CD14-positive monocyte (primary cell): ENCODE results near the gene TRPM6. TPM values are rescaled to one million over a fixed set of nuclear protein-coding genes. Genes with fewer than 3 reads are reported as not detected.

Experiments
- DNase-seq, 3 donors: peaks; one replicate each; pipeline ENCODE4 v3.0.0-alpha.2; 2011 to 2022
- H2AFZ ChIP-seq: 2 replicates; pipeline ENCODE4 v1.6.0; 2012; ENCODE audit warnings: mild to moderate bottlenecking, low read depth, low read length, inconsistent platforms; ENCODE audit not compliant: insufficient read depth, poor library complexity, severe bottlenecking
- H3K27ac ChIP-seq, 2 donors: 1 replicate in 1 of 2; 2 replicates in 1 of 2; pipeline ENCODE4 v1.5.1; 2012 to 2013; ENCODE audit warnings: low read length in 2 of 2, control low read depth in 1 of 2, inconsistent platforms in 1 of 2, low read depth in 1 of 2, mild to moderate bottlenecking in 1 of 2
- H3K27me3 ChIP-seq, 2 donors: one replicate each; pipeline versions ENCODE4 v1.6.0 to v1.6.1; 2011 to 2013; ENCODE audit warnings: low read length in 2 of 2; ENCODE audit not compliant: control insufficient read depth in 2 of 2, insufficient read depth in 2 of 2
- H3K36me3 ChIP-seq, 2 donors: replicated peaks in 1 of 2; 1 replicate in 1 of 2; 2 replicates in 1 of 2; pipeline versions ENCODE4 v1.5.1 to v1.6.1; 2012 to 2013; ENCODE audit warnings: low read length in 2 of 2, control low read depth in 1 of 2, inconsistent platforms in 1 of 2, mild to moderate bottlenecking in 1 of 2; ENCODE audit not compliant: insufficient read depth in 2 of 2, control insufficient read depth in 1 of 2
- H3K4me1 ChIP-seq, 2 donors: 1 replicate in 1 of 2; 2 replicates in 1 of 2; pipeline versions ENCODE4 v1.5.1 to v1.6.1; 2012 to 2013; ENCODE audit warnings: low read length in 2 of 2, control low read depth in 1 of 2, inconsistent platforms in 1 of 2, mild to moderate bottlenecking in 1 of 2, moderate library complexity in 1 of 2; ENCODE audit not compliant: insufficient read depth in 2 of 2, control insufficient read depth in 1 of 2
- H3K4me2 ChIP-seq: replicated peaks from 2 replicates; pipeline ENCODE3; 2012; ENCODE audit warnings: low read length, moderate library complexity, mild to moderate bottlenecking; ENCODE audit not compliant: poor library complexity, severe bottlenecking; ENCODE audit errors: extremely low read depth
- H3K4me3 ChIP-seq, 3 experiments: fragments of 200-600 bp in 1 of 3; sonication (generic) in 1 of 3; replicated peaks in 1 of 3; 1 replicate in 2 of 3; 2 replicates in 1 of 3; pipeline ENCODE4 v1.5.1; 2011 to 2013; ENCODE audit warnings: low read length in 3 of 3, mild to moderate bottlenecking in 3 of 3, control low read depth in 2 of 3, low read depth in 2 of 3, inconsistent platforms in 1 of 3, moderate library complexity in 1 of 3
- H3K79me2 ChIP-seq: 2 replicates; pipeline ENCODE4 v1.6.0; 2012; ENCODE audit warnings: mild to moderate bottlenecking, control low read depth, inconsistent platforms, low read length, moderate library complexity; ENCODE audit not compliant: insufficient read depth
- H3K9ac ChIP-seq: 2 replicates; pipeline ENCODE4 v1.6.0; 2017; ENCODE audit warnings: low read length, mild to moderate bottlenecking; ENCODE audit not compliant: insufficient read depth, poor library complexity, severe bottlenecking
- H3K9me3 ChIP-seq, 2 donors: replicated peaks in 1 of 2; 1 replicate in 1 of 2; 2 replicates in 1 of 2; pipeline versions ENCODE4 v1.5.1 to v1.6.1; 2012 to 2013; ENCODE audit warnings: low read length in 2 of 2, control low read depth in 1 of 2; ENCODE audit not compliant: control insufficient read depth in 1 of 2, insufficient read depth in 1 of 2
- H4K20me1 ChIP-seq: 2 replicates; pipeline ENCODE4 v1.6.0; 2012; ENCODE audit warnings: mild to moderate bottlenecking, low read length, control low read depth, moderate library complexity; ENCODE audit not compliant: insufficient read depth
- H3K27ac Mint-ChIP-seq, 7 donors: one replicate each; pipeline ENCODE4 v1.8.0; 2020; ENCODE audit warnings: mild to moderate bottlenecking in 7 of 7, mixed read lengths in 7 of 7, moderate library complexity in 6 of 7, inconsistent platforms in 2 of 7
- H3K27me3 Mint-ChIP-seq, 3 donors: one replicate each; pipeline ENCODE4 v1.8.0; 2021 to 2022; ENCODE audit warnings: low read depth in 3 of 3, mild to moderate bottlenecking in 3 of 3, mixed read lengths in 3 of 3, moderate library complexity in 3 of 3, inconsistent platforms in 1 of 3
- H3K36me3 Mint-ChIP-seq, 2 donors: one replicate each; pipeline ENCODE4 v1.8.0; 2020; ENCODE audit warnings: mixed read lengths in 2 of 2, inconsistent platforms in 1 of 2, mild to moderate bottlenecking in 1 of 2
- H3K4me1 Mint-ChIP-seq: one replicate; pipeline ENCODE4 v1.8.0; 2020; ENCODE audit warnings: mild to moderate bottlenecking, mixed read lengths
- H3K4me3 Mint-ChIP-seq, 2 donors: one replicate each; pipeline ENCODE4 v1.8.0; 2020; ENCODE audit warnings: mild to moderate bottlenecking in 2 of 2, mixed read lengths in 2 of 2, moderate library complexity in 1 of 2
- H3K9me3 Mint-ChIP-seq, 7 donors: one replicate each; pipeline ENCODE4 v1.8.0; 2020 to 2022; ENCODE audit warnings: mixed read lengths in 7 of 7, mild to moderate bottlenecking in 6 of 7, moderate library complexity in 6 of 7, inconsistent platforms in 2 of 7
- WGBS: methylation state at CpG from one replicate; pipeline ENCODE4 v1.1.5; 2013; ENCODE audit warnings: missing lambda C conversion rate; ENCODE audit not compliant: insufficient coverage; 5-methylcytosine and 5-hydroxymethylcytosine counted together
- intact Hi-C, 2 donors: fragments of 100-400 bp; cut with micrococcal nuclease; formaldehyde crosslinking; loops; one replicate each; pipeline versions ENCODE4 v1.15.0 to v1.15.1; 2023
- polyA plus RNA-seq, 3 donors: library from polyadenylated mRNA; depleted of rRNA in 1 of 3; unstranded in 2 of 3; stranded (reverse) in 1 of 3; fragments of 300-500 nt in 2 of 3; fragments of >200 nt in 1 of 3; fragmentation: Illumina TruSeq in 2 of 3; gene quantifications; 1 replicate in 2 of 3; 2 replicates in 1 of 3; pipeline ENCODE4 v1.2.3, GENCODE V29; 2012 to 2021
- TF ChIP-seq, protein P1 (sequence below): fragments of 200-600 bp; IDR thresholded peaks from one replicate; pipeline ENCODE4 v1.8.0; 2022; ENCODE audit warnings: antibody characterized with exemption, mild to moderate bottlenecking

The TRPM6 gene
- polyA plus RNA-seq, 3 donors, result not detected

DNA sequence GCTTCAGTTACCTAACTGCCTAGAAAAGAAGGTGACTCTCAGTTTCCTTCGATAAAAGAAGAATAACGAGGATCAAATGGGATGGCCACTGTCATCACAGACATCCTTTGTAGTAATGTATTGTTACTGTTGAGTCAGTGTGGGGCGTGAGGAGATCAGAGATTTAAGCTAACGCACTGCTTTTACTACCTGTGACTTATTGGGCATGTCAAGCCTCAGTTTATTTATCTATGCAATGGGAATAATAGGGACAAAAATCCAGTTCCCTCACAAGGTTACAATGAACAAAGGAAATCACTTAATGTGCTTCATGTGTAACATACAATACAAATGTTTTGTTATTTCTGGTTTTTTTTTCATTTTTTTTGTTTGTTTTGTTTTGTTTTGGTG is 255 bp upstream of the TRPM6 start:
- H3K27ac Mint-ChIP-seq, result no peak overlapping the region
- peaks cover 22 to 32% (median 23%) of the 10 kb centered on the region in 3 donors for H3K27me3 Mint-ChIP-seq
- intact Hi-C loops, result no loop called here
- Histone ChIP-seq H3K9me3 (no peaks in the 10 kb centered on the region), H3K36me3 (no peaks in the 10 kb centered on the region), H4K20me1 (no peaks in the 10 kb centered on the region), H3K9ac (no peak overlapping the region), H3K27ac (no peak overlapping the region), H3K79me2 (no peaks in the 10 kb centered on the region), H3K27me3 (peaks cover 4 to 24% of the 10 kb centered on the region in 2 donors), H2AFZ (peak overlapping the region; percentile 87), H3K4me2 (peak overlapping the region; percentile 88), H3K4me1 (peaks cover 15 to 16% of the 10 kb centered on the region in 2 donors), H3K4me3 (peak overlapping the region in 1 of 3 experiments; percentile 79)
- peaks cover 0 to 8% (median 4%) of the 10 kb centered on the region in 7 donors for H3K9me3 Mint-ChIP-seq
- H3K36me3 Mint-ChIP-seq, result no peaks in the 10 kb centered on the region
- peak overlapping the region; percentile 84 to 92 for H3K4me3 Mint-ChIP-seq
- TF ChIP-seq, protein P1, sequence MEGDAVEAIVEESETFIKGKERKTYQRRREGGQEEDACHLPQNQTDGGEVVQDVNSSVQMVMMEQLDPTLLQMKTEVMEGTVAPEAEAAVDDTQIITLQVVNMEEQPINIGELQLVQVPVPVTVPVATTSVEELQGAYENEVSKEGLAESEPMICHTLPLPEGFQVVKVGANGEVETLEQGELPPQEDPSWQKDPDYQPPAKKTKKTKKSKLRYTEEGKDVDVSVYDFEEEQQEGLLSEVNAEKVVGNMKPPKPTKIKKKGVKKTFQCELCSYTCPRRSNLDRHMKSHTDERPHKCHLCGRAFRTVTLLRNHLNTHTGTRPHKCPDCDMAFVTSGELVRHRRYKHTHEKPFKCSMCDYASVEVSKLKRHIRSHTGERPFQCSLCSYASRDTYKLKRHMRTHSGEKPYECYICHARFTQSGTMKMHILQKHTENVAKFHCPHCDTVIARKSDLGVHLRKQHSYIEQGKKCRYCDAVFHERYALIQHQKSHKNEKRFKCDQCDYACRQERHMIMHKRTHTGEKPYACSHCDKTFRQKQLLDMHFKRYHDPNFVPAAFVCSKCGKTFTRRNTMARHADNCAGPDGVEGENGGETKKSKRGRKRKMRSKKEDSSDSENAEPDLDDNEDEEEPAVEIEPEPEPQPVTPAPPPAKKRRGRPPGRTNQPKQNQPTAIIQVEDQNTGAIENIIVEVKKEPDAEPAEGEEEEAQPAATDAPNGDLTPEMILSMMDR, result no peak
- H3K4me1 Mint-ChIP-seq, result peaks cover 23% of the 10 kb centered on the region
- WGBS, result 92% methylated on average over 2 of the region's 4 CpGs
- DNase-seq, result no peak

DNA sequence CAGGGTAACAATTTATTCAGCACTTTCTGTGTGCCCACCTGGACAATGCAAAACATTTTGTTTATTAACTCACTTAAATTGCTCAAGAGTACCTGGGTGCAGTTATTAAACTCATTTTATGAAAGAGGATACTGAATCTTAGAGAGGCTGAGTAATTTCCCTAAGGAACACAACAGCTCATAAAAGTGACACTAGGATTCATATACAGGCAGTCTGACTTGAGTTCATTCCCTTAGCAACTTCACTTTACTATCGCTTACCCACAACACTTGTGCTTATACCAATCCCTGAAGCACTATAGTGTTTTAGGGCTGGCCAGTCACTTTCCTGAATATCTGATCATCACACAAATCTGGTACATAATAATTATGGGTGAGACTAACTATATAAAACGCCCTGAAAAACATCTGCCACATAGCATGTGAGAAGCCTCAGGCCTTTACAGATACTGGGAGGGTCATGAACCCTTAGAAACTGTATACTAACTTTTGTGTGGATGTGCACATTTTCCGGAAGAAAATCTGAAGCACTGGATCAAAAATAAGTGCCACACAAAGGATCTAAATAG is 11.3 kb downstream of the TRPM6 start:
- H2AFZ ChIP-seq, result no peak overlapping the region
- peaks cover 14 to 23% of the 10 kb centered on the region in 2 donors for H3K9me3 ChIP-seq
- TF ChIP-seq, protein P1, result no peak
- no peak overlapping the region for H3K27ac Mint-ChIP-seq
- H3K27me3 Mint-ChIP-seq, result peaks cover 15 to 24% (median 18%) of the 10 kb centered on the region in 3 donors
- peaks cover 8% of the 10 kb centered on the region for H3K4me1 Mint-ChIP-seq
- no peak overlapping the region for H3K4me2 ChIP-seq
- H3K36me3 ChIP-seq, result no peaks in the 10 kb centered on the region
- no peaks in the 10 kb centered on the region for H4K20me1 ChIP-seq
- no peaks in the 10 kb centered on the region for H3K79me2 ChIP-seq
- H3K4me3 ChIP-seq, result no peak overlapping the region
- H3K27ac ChIP-seq, result no peak overlapping the region
- DNase-seq, result no peak
- no peaks in the 10 kb centered on the region for H3K36me3 Mint-ChIP-seq
- H3K4me1 ChIP-seq, result no peaks in the 10 kb centered on the region
- H3K27me3 ChIP-seq, result peaks cover 2 to 4% of the 10 kb centered on the region in 2 donors
- H3K9ac ChIP-seq, result no peak overlapping the region
- intact Hi-C loops, result no loop called here
- WGBS, result no CpG with 5 or more reads among the region's 3 CpGs
- peaks cover 19 to 34% (median 27%) of the 10 kb centered on the region in 7 donors for H3K9me3 Mint-ChIP-seq
- H3K4me3 Mint-ChIP-seq, result no peak overlapping the region
